GM19455 (cell line): Measurements from ENCODE around the gene ADCK1.
"Not testable (repeated sequence)": the region's sequence is repeated elsewhere in the genome, so short reads cannot be mapped to it uniquely, and the experiment has no call there.

ENCODE experiments used
- ATAC-seq: cut with Tn5 transposase; IDR thresholded peaks from one replicate; pipeline ENCODE4 v1.9.1; 2021; ENCODE audit not compliant: unreplicated experiment

ADCK1 gene

GRCh38 chr14:77808250-77808649 lies 8.3 kb downstream of the ADCK1 start:
- ATAC-seq: no peak

- no peak for ATAC-seq
Measured at GRCh38 chr14:77809011-77809410, 9.1 kb downstream of the ADCK1 start.

- peak; percentile 65 for ATAC-seq
Measured at GRCh38 chr14:77812028-77812427, 12.1 kb downstream of the ADCK1 start.

GRCh38 chr14:77812682-77813081 lies 12.8 kb downstream of the ADCK1 start:
- not testable (repeated sequence) for ATAC-seq

GRCh38 chr14:77822307-77822706 lies 22.4 kb downstream of the ADCK1 start:
- ATAC-seq: no peak

- no peak for ATAC-seq
Measured at GRCh38 chr14:77822741-77823140, 22.8 kb downstream of the ADCK1 start.

GRCh38 chr14:77823378-77823777 lies 23.5 kb downstream of the ADCK1 start:
- no peak for ATAC-seq

GRCh38 chr14:77825895-77826519 lies 26.1 kb downstream of the ADCK1 start:
- ATAC-seq: no peak

GRCh38 chr14:77830692-77831091 lies 30.8 kb downstream of the ADCK1 start:
- no peak for ATAC-seq

GRCh38 chr14:77832297-77832696 lies 32.4 kb downstream of the ADCK1 start:
- ATAC-seq: no peak

- no peak for ATAC-seq
Measured at GRCh38 chr14:77837926-77838325, 38.0 kb downstream of the ADCK1 start.

GRCh38 chr14:77838831-77839511 lies 39.1 kb downstream of the ADCK1 start:
- no peak for ATAC-seq

- no peak for ATAC-seq
Measured at GRCh38 chr14:77843195-77843594, 43.3 kb downstream of the ADCK1 start.

- ATAC-seq: no peak
Measured at GRCh38 chr14:77843651-77844050, 43.7 kb downstream of the ADCK1 start.

- no peak for ATAC-seq
Measured at GRCh38 chr14:77844802-77845201, 44.9 kb downstream of the ADCK1 start.

- ATAC-seq: no peak
Measured at GRCh38 chr14:77848031-77848430, 48.1 kb downstream of the ADCK1 start.

- ATAC-seq: no peak
Measured at GRCh38 chr14:77849711-77850110, 49.8 kb downstream of the ADCK1 start.

- ATAC-seq: no peak
Measured at GRCh38 chr14:77853919-77854318, 54.0 kb downstream of the ADCK1 start.

GRCh38 chr14:77856941-77857340 lies 57.0 kb downstream of the ADCK1 start:
- no peak for ATAC-seq

GRCh38 chr14:77859934-77860570 lies 60.1 kb downstream of the ADCK1 start:
- ATAC-seq: no peak

GRCh38 chr14:77861201-77861600 lies 61.3 kb downstream of the ADCK1 start:
- ATAC-seq: no peak

- peak; percentile 74 for ATAC-seq
Measured at GRCh38 chr14:77862154-77862786, 62.4 kb downstream of the ADCK1 start.
